ENCODE results near the gene OSBP2. TPM values are rescaled to one million over a fixed set of nuclear protein-coding genes. Genes with fewer than 3 reads are reported as not detected.
A peak's percentile ranks its signal among the peaks of the same experiment; 100 is the strongest.

OSBP2 gene
- total RNA-seq, 4 donors from 2014 or later, result 0.60 to 7.5 (median 4.3) TPM

DNA sequence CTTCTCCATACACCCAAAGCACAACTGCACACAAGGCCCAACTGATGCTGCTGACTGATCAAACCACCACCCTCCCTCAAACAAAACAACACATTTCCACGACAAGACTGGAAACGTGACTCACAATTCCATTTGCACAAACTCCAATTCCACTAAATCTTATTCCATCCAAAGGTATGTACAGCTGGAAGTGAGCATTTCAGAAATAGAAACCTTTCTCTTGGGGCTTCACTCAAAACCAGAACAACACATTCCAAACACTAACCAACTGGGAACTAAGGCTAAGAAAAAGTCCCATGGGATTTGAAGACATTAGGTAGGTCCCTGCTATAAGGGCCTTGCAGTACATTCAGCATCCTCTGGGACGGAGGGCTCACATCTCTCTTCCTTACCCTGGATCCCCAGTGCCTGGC, 254.3 kb downstream of the OSBP2 start:
- 64 to 73% methylated on average over 2 to 3 of the region's 3 CpGs for WGBS, 2 donors (ENCODE audit: low coverage in 1 of 2)
- Histone ChIP-seq H3K27me3 (no peaks in the 10 kb centered on the region), H3K4me3 (no peak overlapping the region), H3K36me3 (peaks cover 0 to 29% (median 11%) of the 10 kb centered on the region in 4 donors), H3K9me3 (no peaks in the 10 kb centered on the region), H3K4me1 (peaks cover 0 to 16% (median 8%) of the 10 kb centered on the region in 4 donors), H3K27ac (peak overlapping the region in 2 of 4 donors; percentile 10 to 47)
- intact Hi-C loops (cut with DNase I; ENCODE audit: low total_unique reads) (loop anchor here (2.0 to 5.0 kb wide), 2 partner anchors 136 to 203 kb away; no protein-coding TSS in a partner anchor), in situ Hi-C loops (cut with MboI; ENCODE audit: low pct_ligation_motif_present in 1 of 4, low pct_unique_long_range_greater_than_20kb in 1 of 4, low sequenced_read_pairs in 3 of 4) (loop anchor here in 3 of 4 donors (10.0 kb wide), 1 partner anchor 136 kb away; the partner anchor contains the start of gene SMTN (in 3 of the 3))
- DNase-seq, result no peak
- TF ChIP-seq POLR2A (IDR thresholded peaks at IDR 0.05) (no peak), EP300 (IDR thresholded peaks at IDR 0.05; ENCODE audit: low read depth) (no peak), CTCF (IDR thresholded peaks at IDR 0.05) (no peak), POLR2AphosphoS5 (IDR thresholded peaks at IDR 0.05) (no peak)

DNA sequence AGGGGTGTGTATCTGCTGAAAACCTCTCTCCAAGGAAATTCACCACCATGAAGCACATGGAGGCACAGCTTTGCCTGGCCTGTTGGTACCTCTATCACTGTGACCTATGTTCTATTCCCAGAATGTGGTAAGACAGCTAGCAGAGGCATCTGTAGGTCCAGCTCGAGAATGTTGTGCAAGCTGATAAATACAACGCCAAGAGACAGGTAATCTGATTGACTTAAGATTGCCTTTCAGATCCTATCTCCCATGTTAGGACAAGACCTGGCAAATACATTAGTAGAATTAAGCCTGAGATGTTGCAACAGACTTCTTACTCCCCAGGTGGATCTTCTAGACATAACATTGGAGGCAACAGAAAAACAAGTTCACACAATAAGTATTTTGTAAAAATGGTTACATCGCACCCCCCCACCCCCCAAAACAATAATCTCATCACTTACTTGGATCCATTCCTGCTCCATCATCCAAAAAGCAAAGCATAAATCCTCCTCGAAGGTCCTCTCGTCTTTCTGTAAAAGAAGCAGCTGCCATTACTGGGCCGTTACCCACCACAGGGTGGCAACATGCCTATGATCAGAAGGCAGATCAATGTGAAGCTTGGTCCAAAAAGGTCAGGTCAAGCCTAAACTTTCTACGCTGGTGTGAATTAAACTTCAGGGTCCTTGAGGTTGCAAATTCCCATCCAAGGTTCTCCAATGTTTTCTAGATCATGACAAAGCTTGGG, 255.4 kb downstream of the OSBP2 start:
- Histone ChIP-seq H3K27ac (no peak overlapping the region), H3K36me3 (peaks cover 0 to 18% (median 5%) of the 10 kb centered on the region in 4 donors), H3K27me3 (no peaks in the 10 kb centered on the region), H3K9me3 (no peaks in the 10 kb centered on the region), H3K4me3 (no peak overlapping the region), H3K4me1 (peaks cover 0 to 16% (median 8%) of the 10 kb centered on the region in 4 donors)
- 90 to 100% methylated on average over 1 to 7 of the region's 7 CpGs for WGBS, 2 donors (ENCODE audit: low coverage in 1 of 2)
- TF ChIP-seq POLR2AphosphoS5 (IDR thresholded peaks at IDR 0.05) (no peak), CTCF (IDR thresholded peaks at IDR 0.05) (no peak), EP300 (IDR thresholded peaks at IDR 0.05; ENCODE audit: low read depth) (no peak), POLR2A (IDR thresholded peaks at IDR 0.05) (no peak)
- intact Hi-C loops (cut with DNase I; ENCODE audit: low total_unique reads) (loop anchor here (2.0 to 5.0 kb wide), 2 partner anchors 135 to 202 kb away; no protein-coding TSS in a partner anchor), in situ Hi-C loops (cut with MboI; ENCODE audit: low pct_ligation_motif_present in 1 of 4, low pct_unique_long_range_greater_than_20kb in 1 of 4, low sequenced_read_pairs in 3 of 4) (loop anchor here in 3 of 4 donors (10.0 kb wide), 1 partner anchor 135 kb away; the partner anchor contains the start of gene SMTN (in 3 of the 3))
- no peak for DNase-seq

GRCh38 chr22:30953206-30953605, 258.5 kb downstream of the OSBP2 start:
- Histone ChIP-seq H3K36me3 (peaks cover 0 to 5% (median 0%) of the 10 kb centered on the region in 4 donors), H3K4me1 (peaks cover 0 to 4% (median 2%) of the 10 kb centered on the region in 4 donors), H3K4me3 (no peak overlapping the region), H3K9me3 (no peaks in the 10 kb centered on the region), H3K27me3 (no peaks in the 10 kb centered on the region), H3K27ac (no peak overlapping the region)
- intact Hi-C loops (cut with DNase I; ENCODE audit: low total_unique reads) (no loop called here), in situ Hi-C loops (cut with MboI; ENCODE audit: low pct_ligation_motif_present in 1 of 4, low pct_unique_long_range_greater_than_20kb in 1 of 4, low sequenced_read_pairs in 3 of 4) (no loop called here)
- no peak for DNase-seq
- TF ChIP-seq EP300 (IDR thresholded peaks at IDR 0.05; ENCODE audit: low read depth), result no peak
- TF ChIP-seq POLR2A (IDR thresholded peaks at IDR 0.05), result no peak
- 83 to 91% methylated on average over 1 to 2 of the region's 2 CpGs for WGBS, 2 donors (ENCODE audit: low coverage in 1 of 2)

GRCh38 chr22:30955153-30955552, 260.5 kb downstream of the OSBP2 start:
- intact Hi-C loops (cut with DNase I; ENCODE audit: low total_unique reads), result no loop called here
- no peak for DNase-seq
- Histone ChIP-seq H3K27ac (no peak overlapping the region), H3K36me3 (peaks cover 0 to 3% (median 0%) of the 10 kb centered on the region in 4 donors), H3K4me3 (no peak overlapping the region), H3K27me3 (no peaks in the 10 kb centered on the region), H3K9me3 (no peaks in the 10 kb centered on the region), H3K4me1 (no peaks in the 10 kb centered on the region)
- TF ChIP-seq POLR2AphosphoS5 (IDR thresholded peaks at IDR 0.05) (no peak), POLR2A (IDR thresholded peaks at IDR 0.05) (no peak), EP300 (IDR thresholded peaks at IDR 0.05; ENCODE audit: low read depth) (no peak), CTCF (IDR thresholded peaks at IDR 0.05) (no peak)
- in situ Hi-C loops (cut with MboI; ENCODE audit: low pct_ligation_motif_present in 1 of 4, low pct_unique_long_range_greater_than_20kb in 1 of 4, low sequenced_read_pairs in 3 of 4), result no loop called here
- 100% methylated on average over 4 of the region's 4 CpGs; no CpG with 5 or more reads in 1 of the 2 donors for WGBS, 2 donors (ENCODE audit: low coverage in 1 of 2)

Small RNA genes within 50 kb of the gene (small RNA-seq; reads per million reads assigned to genes)
- gene MIR3200, result 0 to 0.42 (median 0.35) reads per million in 4 donors

Other genes with a start within 250 kb of the OSBP2 start
- gene SEC14L3, start 222.9 kb upstream of the OSBP2 start, total RNA-seq, result not detected
- gene SEC14L4, start 189.2 kb upstream of the OSBP2 start, total RNA-seq, result not detected
- under 1 TPM in 2 of 4 donors, not detected in 2; 0.14 to 0.48 TPM for gene SEC14L6, start 148.1 kb upstream of the OSBP2 start, total RNA-seq
- 10 to 100 TPM in 1 of 4 donors, 1 to 10 TPM in 3; 5.6 to 24.2 (median 8.7) TPM for gene GAL3ST1, start 120.2 kb upstream of the OSBP2 start, total RNA-seq
- 10 to 100 TPM; 13.5 to 39.5 (median 30.6) TPM for gene PES1, start 103.0 kb upstream of the OSBP2 start, total RNA-seq
- 10 to 100 TPM; 16.5 to 63.8 (median 28.4) TPM for gene TCN2, start 87.7 kb upstream of the OSBP2 start, total RNA-seq
- 10 to 100 TPM in 3 of 4 donors, 1 to 10 TPM in 1; 6.4 to 21.3 (median 15.7) TPM for gene SLC35E4, start 59.1 kb upstream of the OSBP2 start, total RNA-seq
- gene DUSP18, start 27.0 kb upstream of the OSBP2 start, total RNA-seq, result 10 to 100 TPM; 13.7 to 38.2 (median 29.8) TPM